GM19023 (cell line): ENCODE measurements around the gene FCHO2.

Experiments used
- ATAC-seq: cut with Tn5 transposase; IDR thresholded peaks from one replicate; pipeline ENCODE4 v1.9.1; 2021; ENCODE audit warnings: mild to moderate bottlenecking, moderate library complexity; ENCODE audit not compliant: unreplicated experiment

Gene FCHO2

GRCh38 chr5:73131711-73132425, 176.0 kb downstream of the FCHO2 start:
- ATAC-seq: no peak

GRCh38 chr5:73132759-73133158, 176.9 kb downstream of the FCHO2 start:
- ATAC-seq: no peak

GRCh38 chr5:73135021-73135420, 179.2 kb downstream of the FCHO2 start:
- no peak for ATAC-seq

GRCh38 chr5:73135429-73136054, 179.7 kb downstream of the FCHO2 start:
- ATAC-seq: no peak

- ATAC-seq: no peak
These were observed 180.3 kb downstream of the FCHO2 start for GRCh38 chr5:73136055-73136562.

GRCh38 chr5:73137563-73138530, 182.0 kb downstream of the FCHO2 start:
- no peak for ATAC-seq

GRCh38 chr5:73139485-73139884, 183.6 kb downstream of the FCHO2 start:
- ATAC-seq: no peak
